Measurements from ENCODE around the gene SNN. TPM values are rescaled to one million over a fixed set of nuclear protein-coding genes. Genes with fewer than 3 reads are reported as not detected.

The SNN gene
- 11.8 TPM in 2 replicates for total RNA-seq

DNA sequence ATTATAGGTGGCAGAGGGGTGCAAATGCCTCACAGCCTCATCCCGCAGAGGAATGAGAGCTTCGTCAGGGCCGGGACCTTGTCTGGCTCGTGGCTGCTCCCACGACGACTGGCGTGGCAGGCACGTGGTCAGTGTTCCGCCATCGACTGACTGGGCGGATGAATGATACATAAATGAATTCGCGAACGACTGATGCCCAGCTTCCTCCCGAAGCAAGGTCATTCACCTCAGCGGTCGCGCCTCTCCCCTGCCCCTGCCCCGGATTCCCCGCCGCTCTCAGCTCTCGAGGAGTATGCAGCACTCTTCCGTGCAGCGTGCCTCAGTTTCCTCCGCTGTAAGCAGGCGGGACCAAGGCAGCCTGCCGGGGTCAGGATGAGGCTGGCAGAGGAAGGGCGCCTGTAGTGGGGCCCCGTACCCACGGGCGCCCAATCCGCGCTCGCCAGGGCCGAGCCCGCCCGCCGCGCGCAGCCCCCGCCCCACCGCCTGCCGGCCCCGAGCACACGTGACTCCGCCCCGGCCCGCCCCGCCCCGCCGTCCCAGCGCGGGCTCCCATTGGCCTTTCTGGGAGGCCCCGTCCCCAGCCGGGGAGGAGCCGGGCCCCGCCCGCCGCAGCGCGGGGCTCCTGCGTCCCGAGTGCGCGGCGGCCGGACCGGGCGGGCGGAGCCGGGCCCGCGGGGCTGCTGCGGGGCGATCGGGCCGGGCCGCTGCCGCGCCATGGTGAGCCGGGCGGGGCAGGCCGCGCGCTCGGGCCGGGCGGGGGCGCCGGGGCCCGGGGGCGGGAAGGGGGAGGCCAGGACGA lies at the start of gene SNN:
TSS of gene SNN (plus strand) at position 632 of the 799 bp plus-strand sequence. CDS start 7,605 bp downstream, outside the sequence.
- intact Hi-C loops (cut with micrococcal nuclease): loop anchor here (1.0 to 10.0 kb wide), 3 partner anchors 74 to 703 kb away; partner anchors contain the start of gene TXNDC11

DNA sequence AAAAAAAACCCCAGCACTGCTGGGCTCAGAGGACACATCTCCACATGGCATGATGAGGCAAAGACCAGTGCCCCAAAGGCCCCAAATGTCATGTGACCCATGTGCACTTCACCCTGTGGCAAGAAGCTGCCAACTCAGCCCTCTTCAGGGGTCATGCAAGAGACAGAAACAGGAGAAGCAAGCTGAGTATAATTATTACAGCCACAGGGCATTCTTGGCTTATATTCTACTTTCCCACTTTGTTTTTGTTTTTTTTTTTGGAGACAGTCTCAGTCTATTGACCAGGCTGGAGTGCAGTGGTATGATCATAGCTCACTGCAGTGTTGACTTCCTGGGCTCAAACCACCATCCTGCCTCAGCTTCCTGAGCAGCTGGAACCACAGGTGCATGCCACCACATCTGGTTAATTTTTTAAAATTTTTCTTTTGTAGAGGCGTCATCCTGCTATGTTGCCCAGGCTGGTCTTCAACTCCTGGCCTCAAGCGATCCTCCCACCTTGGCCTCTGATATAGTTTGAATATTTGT lies 48.9 kb upstream of the SNN start:
- intact Hi-C loops (cut with micrococcal nuclease): loop anchor here (2.0 kb wide), 1 partner anchor 59 kb away; no protein-coding TSS in a partner anchor

GRCh38 chr16:11620243-11621003 lies 47.8 kb upstream of the SNN start:
- intact Hi-C loops (cut with micrococcal nuclease): no loop called here

GRCh38 chr16:11621539-11621919 lies 46.7 kb upstream of the SNN start:
- intact Hi-C loops (cut with micrococcal nuclease): no loop called here

GRCh38 chr16:11621920-11622651 lies 46.2 kb upstream of the SNN start:
- intact Hi-C loops (cut with micrococcal nuclease): loop anchor here (2.0 kb wide), 1 partner anchor 33 kb away; no protein-coding TSS in a partner anchor

DNA sequence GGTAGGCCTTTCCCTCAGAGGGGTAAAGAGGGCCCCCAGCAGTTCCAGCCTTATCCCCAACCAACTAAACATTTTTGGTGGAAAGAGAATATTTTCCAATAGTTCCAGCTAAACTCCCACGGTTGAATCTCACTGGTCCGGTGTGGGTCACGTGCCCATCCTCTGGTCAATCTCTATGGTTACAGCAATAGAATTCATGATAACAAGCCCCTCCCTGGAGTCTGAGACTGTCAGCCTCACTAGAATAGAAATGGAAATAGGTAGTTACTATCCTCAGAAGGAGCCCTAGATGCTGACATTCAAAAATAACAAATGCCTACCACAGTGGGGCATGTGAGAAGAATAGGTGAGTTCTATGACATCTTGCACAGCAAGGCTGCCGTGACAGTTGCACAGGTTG lies 44.0 kb upstream of the SNN start:
- intact Hi-C loops (cut with micrococcal nuclease): no loop called here

DNA sequence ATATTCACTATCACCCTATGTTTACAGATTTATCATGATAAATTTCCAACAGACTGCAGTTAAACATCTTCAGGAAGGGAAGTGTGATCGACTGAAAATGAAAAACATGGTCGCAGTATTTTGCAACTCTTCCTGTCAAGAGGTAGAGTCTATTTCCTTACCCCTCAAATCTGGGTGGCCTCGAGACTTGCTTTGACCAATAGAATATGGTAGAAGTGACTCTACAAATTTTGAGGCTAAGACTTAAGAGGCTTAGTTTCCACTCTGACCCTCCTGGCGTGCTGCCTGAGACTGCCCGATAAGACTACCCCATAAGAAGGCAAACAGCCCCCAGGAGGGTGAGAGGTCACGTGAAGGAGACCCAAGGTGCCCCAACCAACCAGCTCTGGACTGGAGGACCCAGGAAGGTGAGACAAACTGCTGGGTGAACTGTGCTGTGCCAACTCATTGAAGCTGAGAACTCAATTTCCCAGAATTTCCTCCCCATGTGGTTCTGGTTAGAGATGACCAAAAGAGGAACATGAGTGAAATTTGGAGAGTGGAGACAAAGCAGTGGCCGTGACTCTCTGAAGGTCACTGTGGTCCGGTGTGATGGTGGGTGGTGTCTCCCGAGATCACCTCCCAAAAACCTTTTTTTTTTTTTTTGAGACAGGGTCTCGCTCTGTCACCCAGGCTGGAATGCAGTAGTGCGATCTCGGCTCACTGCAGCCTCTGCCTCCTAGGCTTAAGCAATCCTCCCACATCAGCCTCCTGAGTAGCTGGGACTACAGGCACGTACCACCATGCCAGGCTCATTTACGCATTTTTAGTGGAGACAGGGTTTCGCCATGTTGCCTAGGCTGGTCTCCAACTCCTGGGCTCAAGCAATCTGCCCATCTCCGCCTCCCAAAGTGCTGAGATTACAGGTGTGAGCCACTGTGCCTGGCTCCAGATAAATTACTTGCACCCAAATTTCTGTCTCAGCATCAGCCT lies 43.3 kb upstream of the SNN start:
- intact Hi-C loops (cut with micrococcal nuclease): no loop called here

DNA sequence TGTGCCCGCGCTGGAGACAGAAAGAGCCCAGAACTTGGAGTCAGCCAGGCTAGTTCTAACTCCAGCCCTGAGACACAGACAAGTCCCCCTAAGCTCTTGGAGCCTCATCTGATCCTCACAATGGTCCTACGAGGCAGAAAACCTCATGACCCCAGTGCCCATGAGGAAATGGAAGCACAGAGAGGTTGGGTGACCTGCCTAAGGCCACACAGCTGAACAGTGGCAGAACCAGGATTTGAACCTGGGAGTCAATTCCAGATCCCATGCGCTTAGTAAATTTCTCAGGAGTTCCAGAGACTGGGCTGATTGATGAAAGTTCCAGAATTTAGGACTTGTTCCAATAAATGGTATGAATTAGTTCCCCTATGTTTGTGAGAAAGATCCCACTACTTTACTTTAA lies 42.5 kb upstream of the SNN start:
- intact Hi-C loops (cut with micrococcal nuclease): no loop called here

GRCh38 chr16:11626657-11627291 lies 41.5 kb upstream of the SNN start:
- intact Hi-C loops (cut with micrococcal nuclease): no loop called here

- intact Hi-C loops (cut with micrococcal nuclease): no loop called here
Measured at GRCh38 chr16:11627292-11627663, 41.0 kb upstream of the SNN start.

DNA sequence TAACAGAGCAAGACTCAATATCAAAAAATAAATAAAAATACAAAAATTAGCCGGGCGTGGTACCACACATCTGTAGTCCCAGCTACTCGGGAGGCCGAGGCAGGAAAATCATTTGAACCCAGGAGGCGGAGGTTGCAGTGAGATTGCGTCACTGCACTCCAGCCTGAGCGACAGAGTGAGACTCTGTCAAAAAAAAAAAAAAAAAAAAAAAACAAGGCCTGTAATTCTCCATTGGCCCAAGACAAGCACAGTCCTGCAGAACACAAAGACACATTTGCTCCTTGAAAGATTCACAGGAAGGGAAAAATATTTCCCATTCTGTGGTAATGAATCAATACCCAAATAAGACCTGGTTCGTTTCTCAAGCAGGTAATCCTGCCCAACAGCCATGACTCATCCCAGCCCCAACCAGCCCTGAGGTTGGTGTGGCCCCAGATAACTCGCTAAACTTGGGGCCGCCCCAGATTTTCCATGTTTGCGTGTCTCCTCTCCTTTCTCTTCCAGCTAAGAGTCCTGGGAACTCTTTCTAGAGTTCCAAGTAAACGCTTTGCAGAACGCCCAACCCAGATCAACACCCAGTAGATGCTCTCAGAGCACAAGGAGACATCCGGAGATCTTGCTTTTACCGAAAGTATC lies 40.3 kb upstream of the SNN start:
- intact Hi-C loops (cut with micrococcal nuclease): no loop called here

GRCh38 chr16:11629071-11630030 lies 38.9 kb upstream of the SNN start:
- intact Hi-C loops (cut with micrococcal nuclease): no loop called here

DNA sequence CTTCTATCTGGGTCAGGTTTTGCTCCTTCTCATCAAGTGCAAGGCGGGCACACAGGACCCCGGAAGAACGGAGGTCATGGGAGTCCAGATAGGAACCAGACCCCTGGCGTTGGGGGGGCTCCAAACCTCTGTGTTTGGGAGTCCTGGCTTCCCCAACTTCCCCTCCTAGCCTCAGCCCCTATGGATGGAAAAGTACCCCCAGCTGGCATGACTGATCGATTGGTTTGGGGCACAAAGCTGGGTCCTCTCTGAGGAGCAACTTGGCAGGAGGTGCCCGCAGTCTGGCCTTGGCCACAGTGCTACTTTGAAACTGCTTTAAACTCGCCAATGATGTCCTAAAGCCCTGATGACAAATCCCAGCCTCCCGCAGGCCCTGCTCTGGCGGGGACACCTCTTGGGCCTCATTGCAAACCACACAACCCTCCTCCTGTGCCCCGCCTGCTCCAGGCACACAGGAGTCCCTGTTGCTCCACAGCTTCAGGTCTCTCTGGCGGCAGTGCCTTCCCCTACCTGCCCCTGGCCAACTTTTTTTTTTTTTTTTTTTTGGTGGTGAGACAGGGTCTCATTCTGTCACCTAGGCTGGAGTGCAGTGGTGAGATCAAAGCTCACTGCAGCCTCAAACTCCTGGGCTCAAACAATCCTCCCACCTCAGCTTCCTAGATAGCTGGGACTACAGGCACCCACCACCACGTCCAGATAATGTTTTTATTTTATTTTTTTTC lies 38.0 kb upstream of the SNN start:
- intact Hi-C loops (cut with micrococcal nuclease): no loop called here

DNA sequence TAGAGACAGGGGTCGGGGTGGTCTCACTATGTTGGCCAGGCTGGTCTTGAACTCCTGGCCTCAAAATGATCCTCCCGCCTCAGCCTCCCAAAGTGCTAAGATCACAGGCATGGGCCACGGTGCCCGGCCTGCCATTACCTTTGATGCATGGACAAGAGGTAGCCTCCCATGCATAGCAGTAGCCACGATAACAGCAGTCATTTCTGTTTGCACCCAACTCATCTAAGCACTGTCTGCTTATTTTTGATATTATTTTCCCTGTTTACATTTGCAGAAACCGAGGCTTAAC lies 37.5 kb upstream of the SNN start:
- intact Hi-C loops (cut with micrococcal nuclease): no loop called here

- intact Hi-C loops (cut with micrococcal nuclease): no loop called here
Measured at GRCh38 chr16:11631214-11631613, 37.0 kb upstream of the SNN start.

DNA sequence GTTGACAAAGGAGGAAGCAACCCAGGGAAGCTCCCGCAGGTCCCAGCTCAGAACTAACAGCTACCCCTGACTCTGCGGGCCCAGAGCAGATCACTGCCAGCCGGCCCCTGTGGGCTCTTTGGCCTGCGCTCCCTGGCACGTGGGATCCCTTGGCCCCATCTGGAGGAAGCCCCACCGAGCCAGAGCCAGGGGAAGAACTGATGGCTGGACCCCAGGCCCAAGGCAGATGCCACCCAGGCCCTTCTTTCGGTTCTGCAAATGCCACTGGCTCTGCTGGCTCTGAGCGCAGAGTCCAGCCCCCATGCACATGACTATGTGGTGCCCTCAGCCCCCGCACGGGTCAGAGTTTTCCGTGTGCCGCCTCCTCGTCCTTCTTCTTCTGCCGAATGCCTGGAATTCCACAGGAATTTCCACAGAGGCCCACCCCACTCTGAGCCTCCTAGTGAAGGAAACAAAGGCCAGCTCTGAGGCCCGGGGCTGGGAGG lies 35.8 kb upstream of the SNN start:
- intact Hi-C loops (cut with micrococcal nuclease): no loop called here

- intact Hi-C loops (cut with micrococcal nuclease): no loop called here
Measured at GRCh38 chr16:11633113-11633512, 35.1 kb upstream of the SNN start.

DNA sequence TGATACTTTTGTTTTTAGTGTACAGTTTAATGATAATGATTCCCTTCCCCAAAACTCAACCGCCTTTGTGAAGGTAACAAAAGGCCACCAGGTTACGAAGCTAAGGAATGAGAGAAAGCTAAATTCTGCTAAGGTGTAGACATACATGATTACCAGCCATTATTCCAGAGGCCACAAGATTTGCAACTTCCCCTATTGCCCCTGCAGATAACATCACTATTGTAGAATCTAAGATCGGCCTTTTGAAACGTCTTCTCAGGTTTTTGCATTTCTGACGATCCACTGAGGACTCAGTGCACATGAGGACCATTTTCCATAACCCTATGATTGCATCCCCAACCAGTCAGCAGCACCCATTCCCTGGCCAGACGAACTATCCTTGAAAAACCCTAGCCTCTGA lies 33.9 kb upstream of the SNN start:
- intact Hi-C loops (cut with micrococcal nuclease): no loop called here

All from T-helper 2 cell treated with Interferon-gamma antibody and Interleukin-4, amounts not matched to agents 100 ng/mL and 5 ng/mL, for 36 hours (primary cell).